Measurements from ENCODE around the gene B4GALT2. TPM values are rescaled to one million over a fixed set of nuclear protein-coding genes. Genes with fewer than 3 reads are reported as not detected.

The B4GALT2 gene, protein sequence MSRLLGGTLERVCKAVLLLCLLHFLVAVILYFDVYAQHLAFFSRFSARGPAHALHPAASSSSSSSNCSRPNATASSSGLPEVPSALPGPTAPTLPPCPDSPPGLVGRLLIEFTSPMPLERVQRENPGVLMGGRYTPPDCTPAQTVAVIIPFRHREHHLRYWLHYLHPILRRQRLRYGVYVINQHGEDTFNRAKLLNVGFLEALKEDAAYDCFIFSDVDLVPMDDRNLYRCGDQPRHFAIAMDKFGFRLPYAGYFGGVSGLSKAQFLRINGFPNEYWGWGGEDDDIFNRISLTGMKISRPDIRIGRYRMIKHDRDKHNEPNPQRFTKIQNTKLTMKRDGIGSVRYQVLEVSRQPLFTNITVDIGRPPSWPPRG
- total RNA-seq = 23.4 TPM

DNA sequence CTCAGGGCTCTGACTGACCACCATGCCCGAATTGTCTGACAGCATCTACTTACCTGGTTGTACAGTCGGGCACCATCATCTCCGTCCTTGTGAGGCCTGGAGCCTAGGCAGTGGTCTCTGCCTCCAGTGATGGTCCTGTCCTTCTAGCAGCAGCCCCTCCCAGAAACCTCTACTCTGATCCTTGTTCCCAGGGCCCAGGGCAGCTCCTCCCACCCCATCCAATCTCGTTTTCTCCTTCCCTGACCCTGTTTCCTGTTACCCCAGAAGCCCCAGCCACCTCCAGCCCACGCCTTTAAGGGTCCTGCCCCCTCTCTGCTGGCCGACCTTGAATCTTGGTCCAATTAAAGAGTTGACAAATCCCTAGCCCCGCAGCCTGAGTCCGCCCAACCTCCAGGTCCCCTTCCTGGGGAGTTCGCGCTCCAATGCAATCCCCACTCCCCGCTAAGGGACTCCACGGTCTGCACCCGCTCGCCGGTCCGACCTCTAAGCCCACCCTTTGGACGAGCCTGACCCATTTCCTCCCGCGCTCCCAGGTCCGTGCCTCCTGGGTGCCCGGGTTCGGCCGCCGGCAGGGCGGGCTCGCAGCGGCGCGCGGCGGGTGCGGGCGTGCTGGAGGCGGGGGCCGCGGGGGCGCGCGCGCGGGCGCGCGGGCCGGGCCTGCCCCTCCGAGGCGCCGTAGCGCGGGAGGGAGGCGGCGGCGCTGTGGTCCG, at the start of gene B4GALT2:
Gene B4GALT2, plus strand, starts transcription at position 660 of the 710 bp plus-strand sequence. CDS start 1,951 bp downstream, outside the sequence.
- DNase-seq (ENCODE audit: low spot score) = no peak

DNA sequence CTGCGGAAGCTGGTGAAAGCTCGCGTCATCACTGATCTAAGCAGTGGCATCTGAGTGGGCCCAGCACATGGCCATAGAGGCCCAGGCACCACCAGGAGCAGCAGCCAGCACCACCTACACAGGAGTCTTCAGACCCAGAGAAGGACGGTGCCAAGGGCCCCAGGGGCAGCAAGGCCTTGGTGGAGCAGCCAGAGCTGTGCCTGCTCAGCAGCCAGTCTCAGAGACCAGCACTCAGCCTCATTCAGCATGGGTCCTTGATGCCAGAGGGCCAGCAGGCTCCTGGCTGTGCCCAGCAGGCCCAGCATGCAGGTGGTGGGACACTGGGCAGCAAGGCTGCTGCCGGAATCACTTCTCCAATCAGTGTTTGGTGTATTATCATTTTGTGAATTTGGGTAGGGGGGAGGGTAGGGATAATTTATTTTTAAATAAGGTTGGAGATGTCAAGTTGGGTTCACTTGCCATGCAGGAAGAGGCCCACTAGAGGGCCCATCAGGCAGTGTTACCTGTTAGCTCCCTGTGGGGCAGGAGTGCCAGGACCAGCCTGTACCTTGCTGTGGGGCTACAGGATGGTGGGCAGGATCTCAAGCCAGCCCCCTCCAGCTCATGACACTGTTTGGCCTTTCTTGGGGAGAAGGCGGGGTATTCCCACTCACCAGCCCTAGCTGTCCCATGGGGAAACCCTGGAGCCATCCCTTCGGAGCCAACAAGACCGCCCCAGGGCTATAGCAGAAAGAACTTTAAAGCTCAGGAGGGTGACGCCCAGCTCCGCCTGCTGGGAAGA, 48.7 kb upstream of the B4GALT2 start:
- DNase-seq (ENCODE audit: low spot score) = no peak

DNA sequence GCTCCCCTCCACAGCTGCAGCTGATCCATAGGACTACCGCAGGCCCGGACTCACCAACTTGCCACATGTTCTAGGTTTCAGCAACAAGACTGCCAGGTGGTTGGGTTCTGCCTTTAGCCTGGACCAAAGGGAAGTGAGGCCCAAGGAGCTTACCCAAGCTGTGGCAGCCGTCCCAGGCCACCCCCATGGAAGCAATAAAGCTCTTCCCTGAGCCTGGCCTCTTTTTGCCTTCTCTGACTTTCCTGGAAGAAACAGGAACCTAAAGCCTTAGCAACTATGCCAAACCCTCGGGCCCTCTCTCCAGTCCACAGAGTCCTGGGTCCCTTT, 48.1 kb upstream of the B4GALT2 start:
- no peak for DNase-seq (ENCODE audit: low spot score)

DNA sequence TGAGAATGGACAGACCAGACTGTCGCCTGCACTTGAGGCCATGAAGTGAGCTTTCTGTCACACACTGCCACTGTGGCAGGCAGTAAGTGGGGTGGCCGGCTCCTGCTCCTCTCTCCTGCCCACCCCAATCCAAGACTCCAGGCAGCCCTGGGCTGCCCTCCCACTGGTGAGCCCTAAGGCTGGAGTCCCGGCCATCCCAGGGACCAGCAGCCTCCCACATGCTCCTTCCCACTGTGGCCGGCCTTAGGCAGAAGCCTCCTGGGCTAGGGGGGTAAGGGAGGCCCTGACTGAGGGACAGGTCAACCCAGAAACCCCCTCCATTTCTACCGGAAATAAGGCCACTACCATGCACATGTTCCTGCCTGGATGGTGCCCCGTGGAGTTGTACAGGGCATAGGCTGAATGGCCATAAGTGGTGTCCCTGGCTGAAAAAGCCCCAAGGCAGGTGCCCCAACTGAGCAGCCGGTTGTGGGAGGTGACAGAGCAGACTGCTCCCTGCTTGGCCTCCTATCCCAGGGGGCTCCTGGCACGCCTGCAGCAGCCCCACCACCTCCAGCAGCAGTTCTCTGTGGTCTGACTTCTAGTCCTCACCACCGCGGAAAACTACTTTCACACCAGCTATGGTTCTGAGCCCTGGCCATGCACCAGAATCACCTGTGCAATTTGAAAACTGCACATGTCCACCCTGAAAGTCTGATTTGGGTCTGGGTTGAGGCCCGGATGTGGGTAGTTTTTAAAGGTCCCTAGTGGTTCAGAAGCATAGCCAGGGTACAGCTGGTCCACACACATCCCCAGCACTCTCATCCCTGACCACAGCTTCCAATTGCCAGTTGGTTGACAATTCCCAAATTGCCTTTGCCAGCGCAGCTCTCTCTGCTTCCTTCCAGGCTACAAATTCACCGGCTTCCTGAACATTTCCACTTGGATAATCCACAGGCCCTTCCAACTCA, 47.0 kb upstream of the B4GALT2 start:
- DNase-seq (ENCODE audit: low spot score) = no peak

DNA sequence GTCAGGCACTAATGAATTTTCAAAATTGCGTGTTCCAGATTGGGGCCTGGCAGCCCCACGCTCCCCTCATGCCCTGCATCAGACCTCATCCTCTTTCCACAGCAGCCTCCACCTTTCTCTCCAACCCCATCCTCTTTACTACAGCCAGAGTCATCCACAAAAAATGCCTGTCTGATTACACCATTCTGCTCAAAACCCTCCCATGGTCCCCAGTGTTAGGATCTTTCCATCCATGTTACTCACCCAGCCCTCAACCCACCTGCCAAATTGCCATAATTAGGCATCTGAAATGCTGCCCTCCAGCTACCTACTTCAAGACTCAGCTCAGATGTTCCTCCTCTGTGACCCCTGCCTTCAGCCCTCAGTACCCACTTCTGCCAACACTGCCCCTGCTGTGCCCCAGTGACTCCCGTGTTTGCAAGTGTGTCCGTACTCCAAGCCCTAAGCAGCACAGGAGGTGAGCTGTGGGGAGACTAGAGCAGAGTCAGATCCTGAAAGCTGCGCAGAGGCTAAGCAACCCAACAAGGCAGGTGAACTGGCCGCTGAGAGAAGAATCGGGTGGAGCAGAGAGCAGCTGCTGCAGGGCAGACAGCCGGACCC, 46.1 kb upstream of the B4GALT2 start:
- DNase-seq (ENCODE audit: low spot score) = no peak

DNA sequence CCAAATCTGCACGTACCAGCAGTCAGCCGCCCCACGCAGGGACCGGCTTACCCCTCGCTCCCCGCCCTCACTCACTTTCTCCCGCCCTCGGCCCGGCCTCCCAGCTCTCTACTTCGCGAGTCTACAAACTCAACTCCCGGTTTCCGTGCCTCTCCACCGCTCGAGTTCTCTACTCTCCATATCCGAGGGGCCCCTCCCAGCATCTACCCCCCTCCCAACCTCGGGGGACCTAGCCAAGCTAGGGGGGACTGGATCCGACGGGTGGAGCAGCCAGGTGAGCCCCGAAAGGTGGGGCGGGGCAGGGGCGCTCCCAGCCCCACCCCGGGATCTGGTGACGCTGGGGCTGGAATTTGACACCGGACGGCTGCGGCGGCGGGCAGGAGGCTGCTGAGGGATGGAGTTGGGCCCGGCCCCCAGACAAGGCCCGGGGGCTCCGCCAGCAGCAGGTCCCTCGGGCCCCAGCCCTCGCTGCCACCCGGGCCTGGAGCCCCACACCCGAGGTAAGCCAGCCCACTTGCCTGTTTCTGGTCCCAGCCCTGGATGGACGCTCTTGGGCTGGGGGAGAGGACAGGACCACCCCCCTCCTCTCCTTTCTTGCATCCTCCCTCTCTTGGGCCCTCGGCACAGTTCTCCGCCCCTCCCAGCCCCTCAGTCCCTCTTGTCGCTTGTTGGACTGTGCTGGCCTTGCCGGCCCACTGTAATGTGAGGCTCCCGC, 45.5 kb upstream of the B4GALT2 start, which contains the start of gene ARTN:
Gene ARTN, plus strand, starts transcription at position 416 of the 715 bp plus-strand sequence. CDS start 1,856 bp downstream, outside the sequence.
- DNase-seq (ENCODE audit: low spot score) = no peak

DNA sequence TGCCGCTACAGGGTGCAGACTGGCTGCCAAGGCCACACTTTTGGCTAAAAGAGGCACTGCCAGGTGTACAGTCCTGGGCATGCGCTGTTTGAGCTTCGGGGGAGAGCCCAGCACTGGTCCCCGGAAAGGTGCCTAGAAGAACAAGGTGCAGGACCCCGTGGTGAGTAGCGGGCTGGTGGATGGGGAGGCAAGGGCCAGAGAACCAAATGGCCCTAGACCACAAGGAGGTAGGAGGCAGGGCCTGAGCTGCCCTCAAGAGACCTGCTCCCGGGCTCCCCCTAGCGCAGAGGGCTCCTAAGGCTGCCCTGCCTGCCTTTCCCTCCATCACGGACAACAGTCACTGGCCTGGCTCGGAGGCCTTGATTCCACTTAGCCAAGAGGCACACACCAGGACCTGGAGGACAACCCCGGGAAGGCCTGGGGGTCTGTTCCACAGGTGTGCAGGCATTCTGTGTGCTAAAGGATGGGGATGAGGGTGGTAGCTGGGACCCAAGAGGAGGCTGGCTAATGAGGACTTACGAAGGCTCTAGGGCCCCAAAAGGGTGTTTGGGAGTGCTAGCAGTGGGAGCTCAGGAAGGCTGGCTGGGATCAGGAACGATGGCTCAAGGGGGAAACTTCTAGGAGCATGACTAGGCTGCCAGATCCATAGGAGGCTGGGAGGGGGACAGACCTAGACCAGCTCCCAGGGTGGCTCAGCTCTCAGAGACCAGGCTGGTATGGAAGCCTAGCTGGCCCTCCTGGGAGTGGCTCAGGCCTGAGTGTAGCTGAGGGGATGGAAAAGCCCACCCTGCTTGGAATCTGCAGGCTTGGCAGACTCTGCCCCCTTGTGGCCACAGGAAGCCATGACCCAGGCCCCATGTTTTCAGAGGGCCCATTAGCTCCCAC, 44.7 kb upstream of the B4GALT2 start:
- DNase-seq (ENCODE audit: low spot score) = peak; percentile 43

DNA sequence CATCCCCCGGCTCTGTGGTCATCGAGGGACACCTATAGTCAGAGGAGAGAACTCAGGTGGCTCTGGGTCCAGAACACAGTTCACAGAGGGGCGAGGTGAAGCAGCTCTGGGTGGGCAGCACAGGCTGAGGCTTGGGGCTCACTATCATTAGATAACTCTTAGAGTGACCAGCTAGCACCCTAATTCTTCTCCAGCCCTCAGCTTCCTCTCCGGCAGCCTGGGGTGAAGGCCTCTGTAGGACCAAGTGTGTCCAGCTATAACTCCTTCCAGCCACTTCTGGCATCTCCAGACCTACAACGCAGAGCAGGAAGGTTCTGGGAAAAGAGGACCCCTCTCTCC, 44.1 kb upstream of the B4GALT2 start:
- no peak for DNase-seq (ENCODE audit: low spot score)

DNA sequence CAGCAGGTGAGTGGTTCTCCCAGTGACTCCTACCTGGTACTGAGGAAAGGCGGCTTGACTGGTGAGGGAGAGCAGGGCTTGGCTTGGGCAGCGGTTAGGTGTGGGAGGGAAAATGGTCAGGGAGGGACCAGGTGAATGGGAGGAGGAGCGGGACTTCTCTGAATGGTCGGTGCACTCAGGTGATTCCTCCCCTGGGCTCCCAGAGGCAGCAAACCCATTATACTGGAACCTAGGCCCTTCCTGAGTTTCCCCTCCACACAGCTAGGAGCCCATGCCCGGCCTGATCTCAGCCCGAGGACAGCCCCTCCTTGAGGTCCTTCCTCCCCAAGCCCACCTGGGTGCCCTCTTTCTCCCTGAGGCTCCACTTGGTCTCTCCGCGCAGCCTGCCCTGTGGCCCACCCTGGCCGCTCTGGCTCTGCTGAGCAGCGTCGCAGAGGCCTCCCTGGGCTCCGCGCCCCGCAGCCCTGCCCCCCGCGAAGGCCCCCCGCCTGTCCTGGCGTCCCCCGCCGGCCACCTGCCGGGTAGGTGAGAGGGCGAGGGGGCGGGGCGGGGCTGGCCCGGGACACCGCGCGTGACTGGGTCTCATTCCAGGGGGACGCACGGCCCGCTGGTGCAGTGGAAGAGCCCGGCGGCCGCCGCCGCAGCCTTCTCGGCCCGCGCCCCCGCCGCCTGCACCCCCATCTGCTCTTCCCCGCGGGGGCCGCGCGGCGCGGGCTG, 43.1 kb upstream of the B4GALT2 start:
- DNase-seq (ENCODE audit: low spot score) = peak; percentile 52

DNA sequence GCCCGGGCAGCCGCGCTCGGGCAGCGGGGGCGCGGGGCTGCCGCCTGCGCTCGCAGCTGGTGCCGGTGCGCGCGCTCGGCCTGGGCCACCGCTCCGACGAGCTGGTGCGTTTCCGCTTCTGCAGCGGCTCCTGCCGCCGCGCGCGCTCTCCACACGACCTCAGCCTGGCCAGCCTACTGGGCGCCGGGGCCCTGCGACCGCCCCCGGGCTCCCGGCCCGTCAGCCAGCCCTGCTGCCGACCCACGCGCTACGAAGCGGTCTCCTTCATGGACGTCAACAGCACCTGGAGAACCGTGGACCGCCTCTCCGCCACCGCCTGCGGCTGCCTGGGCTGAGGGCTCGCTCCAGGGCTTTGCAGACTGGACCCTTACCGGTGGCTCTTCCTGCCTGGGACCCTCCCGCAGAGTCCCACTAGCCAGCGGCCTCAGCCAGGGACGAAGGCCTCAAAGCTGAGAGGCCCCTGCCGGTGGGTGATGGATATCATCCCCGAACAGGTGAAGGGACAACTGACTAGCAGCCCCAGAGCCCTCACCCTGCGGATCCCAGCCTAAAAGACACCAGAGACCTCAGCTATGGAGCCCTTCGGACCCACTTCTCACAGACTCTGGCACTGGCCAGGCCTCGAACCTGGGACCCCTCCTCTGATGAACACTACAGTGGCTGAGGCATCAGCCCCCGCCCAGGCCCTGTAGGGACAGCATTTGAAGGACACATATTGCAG, 42.4 kb upstream of the B4GALT2 start:
- no peak for DNase-seq (ENCODE audit: low spot score)

DNA sequence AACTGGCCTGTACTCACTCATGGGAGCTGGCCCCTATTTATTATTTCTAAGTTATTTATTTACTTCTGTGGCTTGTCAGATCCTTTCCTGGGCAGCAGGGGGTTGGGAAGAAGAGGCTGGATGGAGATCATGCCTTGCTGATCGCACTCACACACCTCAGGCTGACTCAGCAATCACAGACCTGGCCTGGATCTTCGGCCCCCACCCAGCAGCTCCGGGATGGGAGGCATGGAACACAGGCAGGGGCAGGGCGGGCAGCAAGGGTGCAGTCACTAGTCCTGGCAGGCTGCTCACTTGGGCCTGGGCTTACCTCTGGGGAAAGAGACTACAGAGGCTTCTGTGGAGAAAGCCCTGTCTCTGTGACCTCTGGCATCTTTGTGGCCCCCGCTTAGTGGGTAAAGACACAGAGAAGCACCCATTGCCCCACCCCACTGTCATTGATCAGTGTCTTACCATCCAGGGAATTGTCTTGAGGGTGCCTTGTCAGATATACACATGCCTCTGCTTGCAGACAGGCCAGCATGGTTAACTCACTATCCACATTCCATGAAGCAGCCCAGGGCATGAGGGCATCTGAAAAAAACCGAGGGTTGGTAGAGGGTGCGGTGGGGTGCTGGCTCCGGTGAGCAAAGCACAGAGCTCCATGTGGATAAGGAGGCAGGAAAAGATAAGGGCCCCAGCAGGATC, 41.7 kb upstream of the B4GALT2 start:
- DNase-seq (ENCODE audit: low spot score) = no peak

DNA sequence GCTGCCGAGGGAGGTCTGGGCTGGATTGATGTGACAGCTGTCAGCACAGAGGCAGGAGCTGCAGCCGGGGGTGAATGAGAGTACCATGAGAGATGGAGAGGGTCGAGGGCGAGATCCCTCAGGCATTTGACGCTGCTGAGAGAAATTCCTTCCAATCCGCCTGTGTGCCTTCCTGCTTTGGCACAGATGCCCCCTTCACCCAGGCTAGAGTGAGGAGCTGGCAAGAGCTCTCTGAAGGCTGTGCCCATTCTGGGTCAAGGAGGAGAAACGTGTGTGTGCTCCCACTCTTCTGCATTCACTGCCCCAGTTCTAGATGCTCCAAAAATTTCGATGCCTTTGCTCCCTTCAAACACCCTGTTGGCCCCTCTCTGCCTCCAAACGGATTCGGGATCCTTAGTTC, 40.6 kb upstream of the B4GALT2 start:
- no peak for DNase-seq (ENCODE audit: low spot score)

DNA sequence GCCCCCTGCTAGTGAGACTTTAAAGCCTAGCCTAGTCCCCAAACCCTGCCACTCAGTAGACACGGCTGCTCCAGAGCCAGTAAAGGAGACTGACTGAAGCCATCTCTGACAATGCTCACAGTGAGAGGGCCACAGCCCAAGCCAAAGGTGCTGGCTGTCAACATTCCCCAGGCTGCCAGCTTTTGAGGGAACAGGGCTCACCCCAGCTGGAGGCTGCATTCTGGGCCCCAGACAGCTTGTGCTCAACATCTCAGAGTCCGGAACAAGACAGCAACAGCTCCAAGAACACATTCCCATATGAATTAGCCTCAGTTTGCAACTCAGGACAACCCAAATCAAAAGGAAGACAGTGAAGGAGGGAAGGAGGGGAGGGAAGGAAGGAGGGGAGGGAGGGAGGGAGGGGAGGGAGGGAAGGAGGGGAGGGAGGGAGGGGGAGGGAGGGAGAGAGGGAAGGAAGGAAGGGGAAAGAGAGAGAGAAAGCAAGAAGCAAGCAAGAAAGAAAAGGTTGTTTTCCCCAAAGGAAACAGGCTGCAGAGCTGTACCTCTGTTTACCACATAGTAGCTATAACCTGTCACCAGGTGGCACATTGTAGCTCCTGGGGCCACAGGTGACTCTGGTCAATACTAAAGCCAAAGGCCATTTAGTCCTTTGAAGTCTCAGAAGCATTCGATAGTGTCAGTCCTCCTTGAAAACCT, 40.0 kb upstream of the B4GALT2 start:
- DNase-seq (ENCODE audit: low spot score) = no peak

DNA sequence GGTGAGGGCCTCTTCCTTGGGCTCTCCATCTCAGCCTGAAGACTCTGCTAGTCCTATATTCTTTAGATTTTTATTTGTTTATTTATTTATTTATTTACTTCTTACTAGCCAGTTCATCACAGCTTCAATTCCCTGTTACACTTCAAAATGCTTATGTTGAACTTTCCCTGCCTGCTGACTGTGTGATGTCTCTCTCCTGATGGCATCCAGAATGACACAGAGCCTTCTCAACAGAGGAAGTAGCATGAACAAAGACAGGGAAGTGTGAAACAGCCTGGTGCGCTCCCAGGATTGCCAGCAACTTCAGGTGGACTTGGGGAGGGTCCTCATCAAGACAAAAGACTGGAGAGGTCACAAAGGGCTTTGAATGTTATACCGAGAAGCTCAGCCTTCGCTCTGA, 36.6 kb upstream of the B4GALT2 start:
- DNase-seq (ENCODE audit: low spot score) = no peak

DNA sequence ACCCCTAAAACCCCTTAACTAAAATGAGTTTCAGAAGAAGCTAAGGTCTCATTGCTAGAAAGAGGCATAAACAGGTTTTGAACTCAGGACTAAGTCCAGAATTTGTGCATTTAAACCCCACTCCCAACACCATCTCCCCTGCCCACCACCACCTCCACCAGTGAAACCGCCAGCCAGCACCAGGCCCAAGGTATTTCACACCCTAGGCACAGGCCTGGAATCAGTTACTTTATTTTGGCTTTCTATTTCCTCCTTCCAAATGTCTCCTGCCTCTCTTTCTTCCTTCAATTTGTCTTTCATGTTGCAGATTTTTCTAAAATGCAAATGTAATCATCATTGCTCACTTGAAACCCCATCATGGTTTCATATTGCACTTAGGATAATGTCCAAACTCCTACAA, 34.1 kb upstream of the B4GALT2 start:
- DNase-seq (ENCODE audit: low spot score) = no peak

DNA sequence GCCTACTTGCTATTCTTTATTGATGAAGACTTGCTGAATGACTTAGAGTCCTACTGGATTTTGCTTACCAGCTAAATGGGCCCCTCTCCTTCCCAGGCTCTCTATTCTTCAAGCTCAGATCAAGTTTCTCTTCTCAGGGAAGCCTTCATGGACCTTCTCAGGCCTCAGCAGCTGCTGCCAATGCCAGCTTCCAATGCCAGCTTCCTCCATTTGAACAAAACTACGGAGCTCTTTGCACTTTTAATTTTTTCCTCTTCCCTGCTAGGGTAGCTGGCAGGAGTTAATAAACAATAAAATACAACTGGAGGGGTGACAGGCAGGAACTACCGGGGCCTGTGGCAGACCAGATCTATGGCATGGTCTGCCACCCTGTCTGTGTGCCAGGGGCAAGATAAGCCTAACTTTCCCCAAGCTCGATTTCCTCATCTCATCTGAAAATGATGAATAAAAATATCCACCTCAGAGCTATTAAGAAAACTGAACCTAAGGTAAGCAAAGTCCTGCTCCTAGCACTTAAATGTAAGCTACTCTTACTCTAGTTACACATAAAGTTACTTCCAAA, 33.3 kb upstream of the B4GALT2 start:
- DNase-seq (ENCODE audit: low spot score) = no peak

Measured in mucosa of gallbladder (tissue), 1 donor.